ENCODE data around the gene ABI1. TPM values are rescaled to one million over a fixed set of nuclear protein-coding genes. Genes with fewer than 3 reads are reported as not detected.

ABI1 gene
- total RNA-seq, 3 donors from 2014 or later: 50.5 to 75.7 (median 56.6) TPM

DNA sequence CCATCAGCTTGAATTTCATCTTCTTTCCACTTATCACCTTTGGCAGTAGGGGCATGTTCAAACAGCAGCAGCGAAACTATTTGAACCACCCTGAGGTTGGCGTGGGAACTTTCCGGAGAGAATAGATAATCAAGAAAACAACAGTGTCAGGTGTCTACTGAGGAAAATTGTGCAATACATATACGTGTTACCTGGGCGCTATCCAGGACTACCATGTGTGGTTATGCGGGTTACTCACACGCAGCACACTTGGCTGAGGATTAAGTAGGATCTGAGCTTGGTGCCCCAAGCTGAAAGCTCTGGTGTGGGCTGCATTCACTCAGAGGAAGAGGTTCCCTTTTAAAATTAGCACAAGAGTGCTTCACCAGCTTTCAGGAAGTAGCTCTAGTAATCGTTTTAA is 8.8 kb upstream of the ABI1 start:
- no peaks in the 10 kb centered on the region for H3K9me3 ChIP-seq
- TF ChIP-seq POLR2AphosphoS5 (IDR thresholded peaks at IDR 0.05): no peak
- TF ChIP-seq, protein P1, sequence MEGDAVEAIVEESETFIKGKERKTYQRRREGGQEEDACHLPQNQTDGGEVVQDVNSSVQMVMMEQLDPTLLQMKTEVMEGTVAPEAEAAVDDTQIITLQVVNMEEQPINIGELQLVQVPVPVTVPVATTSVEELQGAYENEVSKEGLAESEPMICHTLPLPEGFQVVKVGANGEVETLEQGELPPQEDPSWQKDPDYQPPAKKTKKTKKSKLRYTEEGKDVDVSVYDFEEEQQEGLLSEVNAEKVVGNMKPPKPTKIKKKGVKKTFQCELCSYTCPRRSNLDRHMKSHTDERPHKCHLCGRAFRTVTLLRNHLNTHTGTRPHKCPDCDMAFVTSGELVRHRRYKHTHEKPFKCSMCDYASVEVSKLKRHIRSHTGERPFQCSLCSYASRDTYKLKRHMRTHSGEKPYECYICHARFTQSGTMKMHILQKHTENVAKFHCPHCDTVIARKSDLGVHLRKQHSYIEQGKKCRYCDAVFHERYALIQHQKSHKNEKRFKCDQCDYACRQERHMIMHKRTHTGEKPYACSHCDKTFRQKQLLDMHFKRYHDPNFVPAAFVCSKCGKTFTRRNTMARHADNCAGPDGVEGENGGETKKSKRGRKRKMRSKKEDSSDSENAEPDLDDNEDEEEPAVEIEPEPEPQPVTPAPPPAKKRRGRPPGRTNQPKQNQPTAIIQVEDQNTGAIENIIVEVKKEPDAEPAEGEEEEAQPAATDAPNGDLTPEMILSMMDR (IDR thresholded peaks at IDR 0.05): peak in 1 of 3 donors; percentile 20
- no peak for TF ChIP-seq POLR2A (IDR thresholded peaks at IDR 0.05)
- no peaks in the 10 kb centered on the region for H3K27me3 ChIP-seq
- intact Hi-C loops (cut with DNase I; ENCODE audit: low total_unique reads): loop anchor here (10.0 kb wide), 1 partner anchor 505 kb away; no protein-coding TSS in a partner anchor
- H3K36me3 ChIP-seq: no peaks in the 10 kb centered on the region
- peak in 1 of 2 donors; percentile 80 for DNase-seq (ENCODE audit: low spot score in 2 of 2)
- H3K27ac ChIP-seq: peak overlapping the region; percentile 33 to 54
- H3K4me3 ChIP-seq: no peak overlapping the region
- no peaks in the 10 kb centered on the region for H3K4me1 ChIP-seq

DNA sequence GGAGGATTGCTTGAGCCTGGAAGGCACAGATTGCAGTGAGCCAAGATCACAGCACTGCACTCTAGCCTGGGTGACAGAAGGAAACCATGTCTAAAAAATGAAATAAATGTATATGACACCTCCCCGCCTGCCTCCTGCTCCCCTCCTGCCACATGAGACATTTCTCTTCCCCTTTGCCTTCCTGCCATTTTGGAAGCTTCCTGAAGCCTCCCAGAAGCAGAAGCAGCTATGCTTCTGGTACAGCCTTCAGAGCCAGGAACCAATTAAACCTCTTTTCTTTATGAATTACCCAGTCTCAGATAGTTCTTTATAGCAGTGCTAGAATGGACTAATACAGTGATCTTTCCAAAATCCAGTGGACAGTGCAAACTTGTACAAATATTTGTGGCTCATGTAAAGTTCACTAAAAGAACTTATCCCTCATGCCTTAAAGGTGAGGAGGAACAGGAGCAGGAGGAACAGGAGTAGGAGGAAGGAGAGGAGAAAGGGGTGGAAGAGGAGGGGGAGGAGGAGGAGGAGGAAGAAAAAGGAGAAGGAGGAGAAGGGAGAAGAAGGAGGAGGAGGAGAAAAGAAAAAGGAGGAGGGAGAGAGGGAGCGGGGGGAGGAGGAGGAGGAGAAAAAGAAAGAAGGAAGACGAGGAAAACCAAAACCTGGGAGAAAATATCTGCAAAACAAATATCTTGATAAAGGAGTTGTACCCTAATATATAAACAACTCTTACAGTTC is 2.8 kb upstream of the ABI1 start:
- DNase-seq (ENCODE audit: low spot score in 2 of 2): no peak
- intact Hi-C loops (cut with DNase I; ENCODE audit: low total_unique reads): loop anchor here (10.0 kb wide), 1 partner anchor 499 kb away; no protein-coding TSS in a partner anchor
- H3K36me3 ChIP-seq: no peaks in the 10 kb centered on the region
- TF ChIP-seq POLR2A (IDR thresholded peaks at IDR 0.05): no peak
- H3K9me3 ChIP-seq: no peaks in the 10 kb centered on the region
- H3K27me3 ChIP-seq: no peaks in the 10 kb centered on the region
- H3K4me1 ChIP-seq: no peaks in the 10 kb centered on the region
- H3K4me3 ChIP-seq: no peak overlapping the region
- H3K27ac ChIP-seq: no peak overlapping the region

DNA sequence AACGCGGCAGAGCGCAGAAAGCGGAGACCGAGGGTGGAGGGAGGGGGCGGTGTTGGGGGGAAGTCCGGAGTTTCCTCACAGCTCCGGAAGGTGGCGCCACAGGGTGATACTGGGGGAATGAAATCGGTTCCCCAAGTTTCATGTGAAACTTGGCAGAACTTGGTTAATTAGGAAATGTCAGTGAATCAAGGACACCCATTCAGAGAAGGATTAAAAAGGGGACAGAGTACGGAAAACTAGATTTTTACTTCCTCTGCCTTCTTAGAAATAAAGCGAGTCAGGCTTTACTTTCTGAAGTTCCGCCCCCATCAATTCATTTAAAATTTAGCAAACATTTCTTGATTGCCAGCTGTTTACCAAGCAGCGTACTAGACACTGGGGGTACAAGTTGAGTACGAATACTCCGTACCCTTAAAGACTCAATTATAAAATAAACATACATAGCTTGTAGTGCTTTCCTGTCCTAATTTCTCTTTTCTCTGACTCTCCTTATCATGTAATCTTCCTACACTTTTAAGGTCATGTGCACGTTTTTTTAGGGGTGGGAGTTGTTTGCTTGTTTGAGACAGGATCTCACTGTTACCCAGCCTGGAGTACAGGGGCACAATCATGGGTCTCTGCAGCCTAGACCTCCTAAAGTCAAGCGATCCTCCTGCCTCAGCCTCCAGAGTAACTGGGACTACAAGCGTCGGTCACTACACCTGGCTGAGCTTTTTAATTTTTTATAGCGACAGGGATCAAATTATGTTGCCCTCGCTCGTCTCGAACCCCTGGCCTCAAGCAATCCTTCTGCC is 644 bp upstream of the ABI1 start:
- DNase-seq (ENCODE audit: low spot score in 2 of 2): no peak
- intact Hi-C loops (cut with DNase I; ENCODE audit: low total_unique reads): loop anchor here (10.0 kb wide), 1 partner anchor 497 kb away; no protein-coding TSS in a partner anchor
- H3K9me3 ChIP-seq: no peaks in the 10 kb centered on the region
- no peak for TF ChIP-seq POLR2AphosphoS5 (IDR thresholded peaks at IDR 0.05)
- TF ChIP-seq, protein P1 (IDR thresholded peaks at IDR 0.05): peak; percentile 40 to 68 (median 56)
- H3K36me3 ChIP-seq: no peaks in the 10 kb centered on the region
- peak overlapping the region; percentile 39 to 99 for H3K27ac ChIP-seq
- peak overlapping the region; percentile 78 to 99 (median 95) for H3K4me3 ChIP-seq
- no peaks in the 10 kb centered on the region for H3K27me3 ChIP-seq
- no peaks in the 10 kb centered on the region for H3K4me1 ChIP-seq

DNA sequence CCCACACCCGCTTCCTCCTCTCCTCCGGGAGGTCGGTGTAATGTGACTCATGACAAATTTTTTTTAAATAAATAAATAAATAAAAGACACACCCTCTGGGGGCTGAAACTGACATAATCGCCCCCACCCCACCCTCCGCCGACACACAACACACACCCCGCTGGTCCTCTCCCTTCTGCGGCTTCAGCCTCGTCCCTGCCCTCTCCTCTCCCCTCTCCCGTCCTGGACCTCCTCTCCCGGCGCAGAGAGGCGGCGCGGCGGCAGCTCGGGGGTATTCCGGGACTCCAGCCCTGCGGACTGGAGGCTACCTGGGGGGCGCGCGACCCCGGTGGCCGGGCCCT is 686 bp downstream of the ABI1 start:
- DNase-seq (ENCODE audit: low spot score in 2 of 2): peak; percentile 63 to 71
- TF ChIP-seq POLR2AphosphoS5 (IDR thresholded peaks at IDR 0.05) (peak in 1 of 3 donors; percentile 48), POLR2A (IDR thresholded peaks at IDR 0.05) (no peak)
- TF ChIP-seq, protein P1 (IDR thresholded peaks at IDR 0.05): no peak
- Histone ChIP-seq H3K36me3 (no peaks in the 10 kb centered on the region), H3K4me1 (no peaks in the 10 kb centered on the region), H3K27me3 (no peaks in the 10 kb centered on the region), H3K4me3 (peak overlapping the region; percentile 78 to 99 (median 95)), H3K9me3 (no peaks in the 10 kb centered on the region), H3K27ac (peak overlapping the region; percentile 99 to 100)
- intact Hi-C loops (cut with DNase I; ENCODE audit: low total_unique reads): loop anchor here (10.0 kb wide), 1 partner anchor 495 kb away; no protein-coding TSS in a partner anchor

DNA sequence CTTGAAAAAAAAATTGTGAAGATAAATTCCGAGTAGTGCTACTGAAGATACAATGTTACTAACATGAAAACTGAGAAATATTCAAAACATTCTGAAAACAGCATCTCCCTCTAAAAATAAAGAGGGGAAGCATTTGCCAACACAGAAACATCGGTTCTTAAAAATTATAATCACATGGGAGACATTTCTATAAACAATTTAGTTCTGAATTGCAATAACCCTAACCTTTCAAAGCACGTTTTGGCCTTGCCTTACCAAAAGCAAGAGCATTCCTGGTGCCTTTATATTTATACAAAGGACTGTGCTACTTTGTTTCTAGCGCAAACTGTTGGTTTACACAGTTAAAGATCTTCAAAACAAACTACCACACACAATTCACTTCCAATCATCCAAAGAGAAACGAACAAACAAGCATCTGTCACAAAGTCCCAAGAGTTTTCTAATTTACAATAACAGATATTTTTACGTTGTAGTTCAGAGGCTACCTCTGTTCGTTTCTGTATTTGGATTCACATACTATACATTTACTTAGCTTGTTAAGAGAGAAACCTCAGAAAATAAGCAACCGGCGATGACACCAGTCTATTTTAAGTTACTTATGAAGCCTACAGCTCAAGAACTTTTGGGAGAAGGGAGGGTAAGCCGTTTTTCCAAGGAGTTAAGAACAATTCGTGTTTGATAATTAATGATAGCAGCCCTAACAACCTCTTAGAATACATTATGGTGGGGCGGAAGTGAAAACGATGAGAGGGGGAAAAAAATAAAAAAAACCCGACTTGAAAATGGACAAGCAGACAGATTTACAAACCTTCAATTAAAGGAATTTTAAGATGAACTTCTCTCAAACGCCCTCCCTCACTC is 1.3 kb downstream of the ABI1 start:
- peak overlapping the region; percentile 78 to 99 (median 95) for H3K4me3 ChIP-seq
- H3K9me3 ChIP-seq: no peaks in the 10 kb centered on the region
- TF ChIP-seq, protein P1 (IDR thresholded peaks at IDR 0.05): no peak
- no peak for TF ChIP-seq POLR2A (IDR thresholded peaks at IDR 0.05)
- no peak for TF ChIP-seq POLR2AphosphoS5 (IDR thresholded peaks at IDR 0.05)
- peak overlapping the region; percentile 99 to 100 for H3K27ac ChIP-seq
- no peaks in the 10 kb centered on the region for H3K4me1 ChIP-seq
- H3K36me3 ChIP-seq: no peaks in the 10 kb centered on the region
- DNase-seq (ENCODE audit: low spot score in 2 of 2): no peak
- intact Hi-C loops (cut with DNase I; ENCODE audit: low total_unique reads): loop anchor here (10.0 kb wide), 1 partner anchor 495 kb away; no protein-coding TSS in a partner anchor
- H3K27me3 ChIP-seq: no peaks in the 10 kb centered on the region
